ENCODE data around the gene USH2A.

USH2A gene

DNA sequence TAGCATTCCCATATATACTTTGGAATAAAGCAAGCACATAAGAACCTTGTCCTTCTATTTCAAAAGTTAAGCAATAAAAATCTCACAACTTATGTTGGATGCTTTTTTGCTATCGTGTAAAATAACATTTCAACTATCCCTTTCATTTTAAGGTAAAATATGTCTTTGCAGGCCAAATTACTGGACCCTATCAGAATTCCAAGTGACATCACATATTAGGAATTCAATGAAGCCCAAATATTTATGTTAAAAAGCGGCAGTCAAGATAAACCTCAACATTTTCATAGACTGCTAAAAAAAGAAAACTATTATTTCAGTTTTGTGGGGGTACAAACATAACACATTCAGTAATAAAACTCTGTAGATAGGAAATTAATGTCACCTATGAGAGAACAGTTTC, 604.1 kb downstream of the USH2A start:
- no peak for DNase-seq (ENCODE audit: insufficient read length, low spot score)
- no peak for FAIRE-seq

DNA sequence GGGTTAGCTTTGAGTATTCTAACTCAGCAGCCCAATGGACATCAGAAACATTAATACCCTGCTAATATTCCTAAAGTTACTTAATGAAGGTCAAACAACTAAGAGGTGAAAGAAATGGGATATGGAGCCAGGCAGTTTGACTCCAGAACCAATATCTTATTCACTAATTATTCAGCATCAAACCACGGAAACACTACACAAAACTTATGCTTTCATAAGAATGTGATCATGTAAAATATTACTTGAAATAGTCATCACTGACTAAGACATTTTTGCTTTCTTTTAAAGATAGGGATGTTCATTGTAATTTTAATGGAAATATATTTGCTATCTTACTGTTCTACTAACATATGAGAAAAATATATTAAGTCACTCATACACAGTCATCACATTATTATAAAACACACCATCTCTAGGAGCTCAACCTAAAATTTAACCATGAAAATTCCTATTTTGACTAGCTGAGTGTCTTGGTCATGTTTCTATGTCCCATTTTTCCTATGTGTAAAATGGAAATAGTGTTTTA, 615.3 kb downstream of the USH2A start:
- no peak for FAIRE-seq
- DNase-seq (ENCODE audit: insufficient read length, low spot score), result no peak

DNA sequence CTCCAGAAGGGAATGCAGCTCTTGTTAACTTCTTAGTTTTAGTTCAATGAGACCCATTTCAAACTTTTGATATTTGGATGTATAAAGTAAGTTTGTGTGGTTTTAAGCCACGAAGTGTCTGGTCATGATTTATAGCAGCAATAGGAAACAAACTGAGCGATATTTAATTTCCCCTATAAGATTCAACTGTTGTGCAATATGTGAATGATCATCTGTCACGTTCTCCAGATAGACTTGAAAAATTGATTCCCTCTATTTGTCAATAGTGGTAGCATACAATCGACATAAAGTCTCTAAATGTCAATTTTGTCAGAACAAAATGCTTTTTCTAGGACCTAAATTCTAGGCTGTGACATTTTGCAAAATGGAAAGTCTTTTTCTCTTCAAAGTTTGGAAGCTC, 616.0 kb downstream of the USH2A start:
- DNase-seq (ENCODE audit: insufficient read length, low spot score) (no peak), FAIRE-seq (no peak)

DNA sequence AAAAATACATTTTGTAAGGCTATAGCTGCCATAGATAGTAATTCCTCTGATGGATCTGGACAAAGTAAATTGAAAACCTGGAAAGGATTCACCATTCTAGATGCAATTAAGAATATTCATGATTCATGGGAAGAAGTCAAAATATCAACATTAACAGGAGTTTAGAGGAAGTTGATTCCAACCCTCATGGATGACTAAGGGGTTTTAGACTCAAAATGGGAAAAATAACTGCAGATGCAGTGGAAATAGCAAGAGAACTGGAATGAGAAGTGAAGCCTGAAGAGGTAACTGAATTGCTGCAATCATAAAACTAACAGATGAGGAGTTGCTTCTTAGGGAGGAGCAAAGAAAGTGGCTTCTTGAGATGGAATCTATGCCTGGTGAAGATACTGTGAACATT, 625.4 kb downstream of the USH2A start:
- no peak for DNase-seq (ENCODE audit: insufficient read length, low spot score)
- no peak for FAIRE-seq

DNA sequence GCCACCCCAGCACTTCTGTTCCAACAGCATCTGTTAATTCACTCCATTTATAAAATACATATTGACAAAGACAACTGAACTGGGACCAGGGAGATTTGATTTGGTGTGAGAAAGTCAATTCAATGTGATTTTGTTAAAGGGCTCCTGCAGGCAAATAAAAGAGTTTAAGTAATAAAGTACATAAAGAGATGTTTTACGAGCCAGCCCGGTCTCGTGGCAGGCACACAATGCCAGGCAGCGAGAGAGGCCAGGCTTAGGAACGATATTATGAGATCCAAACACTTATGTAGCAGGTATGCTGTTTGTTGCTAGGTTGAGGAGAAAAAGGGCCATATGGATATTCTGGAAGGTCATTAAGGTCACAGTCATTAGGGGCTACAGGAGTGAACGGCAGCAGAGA, 629.1 kb downstream of the USH2A start:
- no peak for FAIRE-seq
- DNase-seq (ENCODE audit: insufficient read length, low spot score), result no peak

DNA sequence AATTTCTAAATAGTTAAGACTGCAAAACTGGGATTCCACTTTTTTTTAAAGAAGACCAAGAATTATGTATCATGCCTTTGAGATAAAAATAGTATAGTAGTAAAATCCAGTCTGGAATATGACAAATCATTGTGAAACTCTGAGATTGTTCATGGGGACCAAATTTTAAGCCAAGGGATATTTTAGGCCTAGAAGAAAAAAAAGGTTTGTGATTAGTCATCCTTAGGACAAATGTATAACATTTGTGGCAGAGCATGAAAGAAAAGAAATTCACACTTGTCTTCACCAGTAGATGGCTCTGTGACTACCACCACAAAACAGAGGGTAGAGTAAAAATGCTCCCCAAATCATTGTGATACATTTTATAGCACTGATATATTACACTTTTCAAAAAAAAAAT, 630.1 kb downstream of the USH2A start:
- DNase-seq (ENCODE audit: insufficient read length, low spot score), result no peak
- FAIRE-seq, result no peak

DNA sequence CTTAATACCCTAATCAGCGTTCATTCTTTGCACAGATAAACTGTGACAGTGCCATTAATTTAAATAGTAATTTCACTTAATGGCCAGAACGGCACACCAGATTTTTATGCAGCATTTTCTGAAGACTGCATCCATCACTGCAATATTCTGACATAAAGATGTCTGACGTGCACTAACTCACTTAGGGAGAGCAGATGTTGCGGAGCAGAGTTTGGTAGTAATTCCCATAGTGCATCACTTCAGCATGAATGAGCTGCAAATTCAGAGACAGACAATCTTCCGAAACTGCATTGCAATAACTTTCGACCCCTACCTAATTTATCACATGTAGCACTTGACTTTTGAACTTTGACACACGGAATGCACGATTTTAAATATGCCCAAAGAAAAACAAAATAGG, 630.8 kb downstream of the USH2A start:
- FAIRE-seq, result no peak

DNA sequence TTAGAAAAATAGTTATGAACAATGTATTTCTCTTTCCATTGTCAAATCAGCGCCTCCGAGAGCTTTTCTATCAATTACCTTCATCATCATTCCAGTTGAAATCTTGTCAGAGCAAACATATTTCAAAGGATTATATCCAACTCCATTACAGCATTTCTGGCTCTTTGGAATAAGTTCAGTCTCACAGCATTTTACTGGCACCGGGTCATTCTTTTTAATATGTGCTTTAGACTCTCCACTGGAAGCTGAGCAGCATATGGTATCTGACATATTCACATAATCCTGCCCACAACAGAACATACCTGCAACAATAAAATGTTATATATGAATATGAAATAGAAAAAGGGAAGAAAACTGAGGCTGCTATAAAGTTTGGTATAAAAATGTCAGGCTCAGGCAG, 633.3 kb downstream of the USH2A start:
- FAIRE-seq, result no peak
- DNase-seq (ENCODE audit: insufficient read length, low spot score), result no peak

More for the DNA sequence above, 630.8 kb downstream of the USH2A start:
- DNase-seq (ENCODE audit: insufficient read length, low spot score), result no peak

DNA sequence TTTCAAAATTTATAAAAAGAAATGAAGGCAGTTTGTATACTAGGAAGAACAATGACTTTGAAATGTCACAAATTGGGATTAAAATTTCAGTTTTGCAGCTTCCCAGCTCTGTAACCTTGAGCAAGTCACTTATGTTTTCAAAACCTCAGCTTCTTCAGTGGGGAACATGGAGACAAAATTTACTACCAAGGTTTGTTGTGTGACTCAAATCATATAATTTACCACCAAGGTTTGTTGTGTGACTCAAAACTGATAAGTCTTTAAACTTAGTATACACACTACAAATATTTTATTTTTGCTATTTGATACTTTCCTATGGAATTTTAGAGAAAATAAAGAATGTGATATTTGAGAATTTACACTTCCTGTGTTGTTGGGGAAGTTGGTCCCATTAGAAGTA, 636.3 kb downstream of the USH2A start:
- FAIRE-seq (no peak), DNase-seq (ENCODE audit: insufficient read length, low spot score) (no peak)

DNA sequence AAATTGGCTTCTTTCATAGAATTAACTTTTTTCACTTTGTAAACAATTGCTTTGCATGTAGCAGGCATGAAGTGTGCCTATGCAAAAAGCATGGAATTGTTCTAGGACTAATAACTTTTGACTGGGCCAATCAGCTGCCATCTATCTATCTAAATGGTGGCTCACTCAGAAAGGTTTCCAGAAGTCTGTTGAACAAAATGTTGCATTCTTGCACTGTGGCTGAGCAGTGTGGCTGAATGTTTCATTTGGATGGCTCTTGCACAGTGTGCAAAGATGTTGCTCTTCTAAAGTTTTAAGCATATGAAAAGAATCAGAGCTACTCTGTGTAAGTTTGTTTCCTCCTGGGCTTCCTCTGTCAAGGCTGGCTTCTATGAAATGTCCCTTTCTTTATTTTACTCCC, 642.6 kb downstream of the USH2A start:
- no peak for DNase-seq (ENCODE audit: insufficient read length, low spot score)
- no peak for FAIRE-seq

DNA sequence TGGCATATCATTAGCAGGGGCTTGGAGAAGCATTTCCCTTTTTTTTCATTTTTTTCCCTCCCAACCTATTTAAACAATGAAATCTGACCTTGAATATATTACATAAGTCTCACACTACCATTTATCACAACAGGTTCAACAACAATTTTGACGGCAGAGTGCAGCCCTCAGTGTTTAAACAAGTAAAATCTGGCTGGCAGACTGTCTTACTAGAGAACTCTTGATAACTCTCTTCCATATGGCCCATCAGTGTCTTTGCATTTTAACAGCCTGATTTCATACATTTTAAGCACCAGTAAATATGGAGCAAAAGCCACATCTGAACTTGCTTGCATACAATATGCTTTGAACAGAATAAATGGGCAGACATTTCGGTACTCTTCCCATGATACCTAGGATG, 643.1 kb downstream of the USH2A start:
- DNase-seq (ENCODE audit: insufficient read length, low spot score) (no peak), FAIRE-seq (no peak)

DNA sequence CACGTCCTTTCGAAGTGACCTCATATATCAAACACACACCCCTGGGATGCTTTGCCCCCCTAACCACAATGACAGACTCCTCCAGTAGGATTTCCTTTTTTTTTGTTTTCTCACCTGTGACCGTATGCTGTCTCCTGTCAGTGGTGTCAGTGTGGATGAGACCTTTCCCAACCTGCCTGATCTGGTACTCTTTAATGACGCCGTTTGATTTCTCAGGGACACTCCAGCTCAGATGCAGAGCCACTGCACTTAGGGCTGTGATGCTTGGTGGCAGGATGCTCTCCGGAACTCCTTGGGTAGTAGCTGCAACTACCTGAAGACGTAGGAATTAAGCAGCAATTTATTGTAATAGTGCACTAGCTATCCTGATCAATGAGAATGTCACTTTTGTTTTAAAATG, 643.5 kb downstream of the USH2A start:
- DNase-seq (ENCODE audit: insufficient read length, low spot score), result no peak
- no peak for FAIRE-seq

DNA sequence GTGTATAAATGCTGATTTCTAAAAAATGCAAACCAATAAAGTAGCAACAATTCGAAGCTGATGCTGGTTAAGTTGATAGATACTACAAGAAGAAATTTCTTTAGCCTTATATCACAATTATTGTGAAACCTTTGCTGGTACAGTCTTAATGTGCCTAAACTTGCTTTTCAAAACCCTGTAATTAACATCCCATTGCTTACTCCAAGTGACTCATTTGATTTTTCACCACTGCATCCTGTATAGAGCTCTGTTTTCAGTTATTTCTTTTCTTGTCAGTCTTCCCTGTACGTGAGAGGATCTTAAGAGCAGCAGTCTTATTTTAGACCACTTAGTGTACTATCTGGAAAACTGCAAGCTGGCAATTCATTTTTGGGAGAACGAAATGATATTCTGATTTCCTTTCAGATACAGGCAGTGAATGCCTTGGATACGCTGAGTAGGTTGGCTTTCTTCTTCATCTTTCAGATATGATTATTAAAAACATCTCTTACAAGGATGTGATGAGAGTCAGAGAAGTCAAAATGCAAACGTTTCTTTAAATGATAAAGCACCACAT, 645.8 kb downstream of the USH2A start:
- FAIRE-seq (no peak), DNase-seq (ENCODE audit: insufficient read length, low spot score) (no peak)

DNA sequence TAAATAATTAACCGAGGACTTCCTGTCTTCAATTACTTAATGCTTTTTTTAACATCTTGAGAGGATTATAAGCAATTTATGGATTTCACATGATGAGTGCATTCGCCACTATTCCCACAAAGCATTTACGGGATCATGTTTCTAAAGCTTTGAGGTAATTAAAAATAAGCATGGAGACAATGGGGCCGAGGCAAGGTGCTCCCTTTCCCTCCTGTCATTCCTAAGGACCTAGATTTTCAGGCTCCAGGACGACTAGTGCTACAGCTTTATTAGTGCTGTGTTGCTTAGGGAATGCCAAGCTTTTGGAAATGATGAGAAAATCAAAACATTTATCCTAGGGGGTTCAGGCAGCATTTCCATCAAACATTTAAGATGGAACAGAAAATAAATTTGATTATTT, 646.9 kb downstream of the USH2A start:
- FAIRE-seq, result no peak
- DNase-seq (ENCODE audit: insufficient read length, low spot score), result no peak

DNA sequence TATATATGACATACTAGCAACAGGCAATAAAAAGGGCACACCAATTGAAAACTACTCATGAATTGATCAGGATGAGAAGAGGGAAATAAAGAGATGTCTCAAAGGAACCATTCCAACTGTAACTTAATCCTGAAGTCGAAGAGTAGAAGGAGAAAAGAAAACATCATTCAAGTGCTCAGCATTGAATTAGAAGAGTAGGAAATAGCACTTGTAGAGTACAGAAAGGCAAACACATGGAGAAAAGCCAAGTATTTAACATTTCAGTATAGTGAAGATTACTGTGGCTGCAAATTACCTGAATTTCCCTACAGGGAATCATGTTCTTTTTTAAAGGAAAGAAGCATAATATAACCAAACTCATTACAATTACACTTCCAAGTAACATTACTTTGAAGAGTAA, 651.1 kb downstream of the USH2A start:
- FAIRE-seq (no peak), DNase-seq (ENCODE audit: insufficient read length, low spot score) (no peak)

DNA sequence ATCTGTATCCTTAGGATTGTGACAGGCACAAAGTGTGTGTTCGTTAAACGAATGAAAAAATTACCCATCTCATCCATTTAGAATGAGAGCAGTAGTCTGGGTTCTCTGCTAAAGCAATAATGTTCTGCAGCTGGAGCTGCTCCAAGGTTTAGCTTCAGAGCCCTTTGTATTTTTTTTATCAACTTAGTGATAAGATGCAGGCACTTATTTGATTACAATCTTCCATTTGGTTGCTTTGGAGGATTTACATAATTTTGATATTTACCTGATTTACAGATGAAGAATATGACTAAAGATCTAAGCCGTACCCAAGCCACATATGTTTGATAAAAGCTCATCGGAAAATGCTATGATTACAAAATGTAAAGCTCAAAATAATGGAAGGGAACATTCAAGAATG, 654.9 kb downstream of the USH2A start:
- DNase-seq (ENCODE audit: insufficient read length, low spot score) (no peak), FAIRE-seq (no peak)

DNA sequence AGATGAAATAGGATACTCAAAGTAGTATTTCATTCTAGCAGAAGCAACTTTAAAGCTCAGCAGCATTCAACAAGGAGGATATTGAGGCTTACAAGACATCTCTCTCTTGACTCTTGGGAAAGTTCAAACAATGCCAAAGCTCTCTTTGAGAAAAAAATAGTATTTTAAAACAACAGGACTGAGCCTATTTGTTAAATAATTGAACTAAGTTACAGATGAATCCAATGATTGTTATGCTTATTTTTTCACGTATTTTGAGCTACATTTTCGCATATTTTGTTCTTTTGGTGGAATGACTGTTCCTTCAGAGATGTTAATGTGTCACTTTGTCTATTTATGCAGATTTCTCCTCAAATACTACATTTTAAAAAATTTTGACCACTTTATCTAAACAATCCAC, 655.5 kb downstream of the USH2A start:
- no peak for FAIRE-seq
- DNase-seq (ENCODE audit: insufficient read length, low spot score), result no peak

DNA sequence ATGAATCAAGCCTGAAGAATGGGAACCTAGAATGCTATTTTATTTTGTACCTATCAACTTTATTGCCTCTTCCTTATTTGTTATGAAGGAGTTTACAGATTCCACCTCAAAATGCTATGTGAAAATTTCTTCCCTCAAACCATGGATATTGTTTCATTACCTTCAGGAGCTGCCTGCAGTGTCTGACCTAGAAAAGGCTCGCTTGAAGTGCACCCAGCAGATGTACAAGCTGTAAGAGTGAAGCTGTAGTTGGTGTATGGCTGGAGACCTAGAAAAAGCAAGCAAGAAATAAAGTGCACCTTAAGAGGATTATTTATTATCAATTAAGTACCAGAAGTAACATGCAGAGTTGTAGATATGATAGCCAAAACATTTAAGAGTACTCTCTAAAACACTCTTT, 656.7 kb downstream of the USH2A start:
- DNase-seq (ENCODE audit: insufficient read length, low spot score) (no peak), FAIRE-seq (no peak)

DNA sequence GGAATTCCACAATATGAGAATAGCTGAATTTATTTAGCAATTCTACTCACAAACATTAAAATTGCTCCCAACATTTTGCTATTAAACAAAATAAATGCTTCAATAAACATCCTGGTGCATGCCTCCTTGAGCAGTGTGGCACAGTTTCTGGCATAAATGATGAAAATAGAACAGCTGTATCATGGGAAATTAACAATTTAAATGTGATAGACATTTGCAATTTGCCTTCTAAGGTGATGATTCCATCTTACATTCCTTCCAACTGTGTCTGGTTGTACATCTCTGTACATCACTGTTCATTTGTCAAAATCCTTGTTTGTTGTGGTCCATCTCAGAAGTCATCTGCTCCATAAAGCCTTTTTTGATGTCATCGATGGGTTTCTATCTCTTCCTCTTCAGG, 657.4 kb downstream of the USH2A start:
- no peak for DNase-seq (ENCODE audit: insufficient read length, low spot score)
- FAIRE-seq, result no peak

DNA sequence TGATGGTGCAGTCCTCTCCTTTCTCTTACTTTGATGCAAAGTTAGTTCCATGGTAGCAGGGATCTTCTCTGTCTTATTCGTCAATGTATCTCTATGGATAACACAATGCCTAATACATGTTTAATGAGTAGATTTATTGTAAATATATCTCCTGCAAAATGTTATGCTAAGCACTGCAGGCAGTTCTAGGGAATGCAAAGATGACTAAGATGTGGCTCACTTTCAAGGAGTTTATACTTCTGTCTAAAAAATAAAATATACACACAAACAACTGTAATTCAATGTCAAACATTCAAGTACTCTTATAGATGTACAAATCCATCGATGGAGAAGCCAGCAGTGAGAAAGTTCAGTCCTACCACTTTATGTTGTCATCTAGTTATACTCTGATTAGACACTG, 661.8 kb downstream of the USH2A start:
- FAIRE-seq, result no peak

DNA sequence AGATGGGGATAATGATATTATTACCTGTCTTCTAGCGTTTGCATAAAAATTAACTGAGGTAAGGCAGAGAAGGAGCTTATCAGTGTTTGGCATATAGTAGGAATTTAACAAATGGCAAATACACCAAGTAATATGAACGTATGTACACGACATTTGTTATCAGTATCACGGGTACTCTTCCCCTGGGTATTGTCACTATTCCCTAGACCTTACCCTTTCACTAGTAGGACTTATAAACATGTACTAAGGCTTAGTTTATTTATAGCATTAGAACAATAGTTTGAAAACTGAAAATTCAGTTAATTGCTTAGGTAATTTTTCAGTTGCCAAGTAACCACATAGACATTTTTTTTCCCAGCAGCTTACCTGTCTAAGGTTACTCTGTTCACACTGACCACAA, 669.1 kb downstream of the USH2A start:
- no peak for DNase-seq (ENCODE audit: insufficient read length, low spot score)
- no peak for FAIRE-seq

More for the DNA sequence above, 661.8 kb downstream of the USH2A start:
- DNase-seq (ENCODE audit: insufficient read length, low spot score), result no peak

DNA sequence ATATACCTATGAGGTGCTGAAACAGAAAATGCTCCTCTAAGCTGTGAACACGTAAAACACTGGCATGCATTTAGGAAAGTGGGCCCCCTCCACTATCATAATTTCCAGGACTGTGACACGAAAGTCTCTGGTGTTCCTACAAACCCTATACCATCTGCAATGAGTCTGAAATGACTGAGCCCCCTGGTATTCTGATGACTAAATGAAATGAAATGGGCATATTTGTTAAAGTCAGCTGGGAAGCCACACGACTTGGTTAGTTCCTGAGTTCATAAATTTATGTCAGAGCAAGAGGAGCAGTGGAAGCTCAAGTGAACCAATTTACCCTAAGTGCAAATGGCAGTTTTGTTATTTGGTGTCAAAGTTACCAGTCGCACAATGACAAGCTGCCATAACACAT, 673.8 kb downstream of the USH2A start:
- DNase-seq (ENCODE audit: insufficient read length, low spot score) (no peak), FAIRE-seq (no peak)

DNA sequence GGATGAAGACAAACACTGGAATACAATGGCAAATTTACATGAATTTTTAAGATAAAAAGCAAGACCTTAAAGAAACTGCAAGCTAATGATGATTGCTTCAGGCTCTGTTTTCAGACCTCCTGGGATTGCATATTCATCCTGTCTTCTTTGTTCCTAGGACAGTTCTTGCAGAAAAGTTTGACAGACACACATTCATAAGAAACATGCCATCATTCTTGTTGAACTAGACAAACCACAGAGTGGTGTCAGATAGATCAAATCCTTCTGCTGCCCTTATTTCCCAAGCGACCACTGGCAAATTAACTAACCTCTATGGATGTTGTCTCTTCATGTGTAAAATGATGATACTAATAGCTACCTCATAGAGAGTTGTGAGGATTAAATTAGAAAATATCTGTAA, 674.8 kb downstream of the USH2A start:
- no peak for FAIRE-seq

More for the DNA sequence above, 674.8 kb downstream of the USH2A start:
- DNase-seq (ENCODE audit: insufficient read length, low spot score), result no peak

All from GM19239 (cell line).